Measurements from ENCODE around the gene DNAJA1.

GRCh38 chr9:33032292-33032691 is 7.2 kb downstream of the DNAJA1 start:
- no peak for TF ChIP-seq CTCF (IDR thresholded peaks at IDR 0.05; ENCODE audit: insufficient read depth, low read length, poor library complexity, severe bottlenecking)
- no peak for TF ChIP-seq EZH2phosphoT487 (conservative IDR thresholded peaks at IDR 0.05; ENCODE audit: low read length)

All from SU-DHL-6 (cell line).